Smooth muscle cell (in vitro differentiated cells): ENCODE measurements around the gene CD247. TPM values are rescaled to one million over a fixed set of nuclear protein-coding genes. Genes with fewer than 3 reads are reported as not detected.

Experiments used
- DNase-seq: peaks from one replicate; lab custom pipeline; 2025; ENCODE audit not compliant: unreplicated experiment; lab: John Stamatoyannopoulos, UW
- H2AFZ ChIP-seq: fragments of 200-600 bp; sonication (generic); 2 replicates; pipeline ENCODE4 v1.6.0; 2016; ENCODE audit warnings: antibody characterized with exemption, low read depth, mild to moderate bottlenecking
- H3F3A ChIP-seq: fragments of 200-600 bp; sonication (generic); 2 replicates; pipeline ENCODE4 v1.6.0; 2017; ENCODE audit warnings: antibody characterized with exemption, low read depth
- H3K27ac ChIP-seq: fragments of 200-600 bp; sonication (generic); 2 replicates; pipeline ENCODE4 v1.5.1; 2016; ENCODE audit warnings: low read depth, mild to moderate bottlenecking
- H3K27me3 ChIP-seq: fragments of 200-600 bp; sonication (generic); 2 replicates; pipeline ENCODE4 v1.6.1; 2016; ENCODE audit warnings: low read depth, mild to moderate bottlenecking
- H3K36me3 ChIP-seq: fragments of 200-600 bp; sonication (generic); 2 replicates; pipeline ENCODE4 v1.5.1; 2016; ENCODE audit warnings: low read depth
- H3K4me1 ChIP-seq: fragments of 200-600 bp; sonication (generic); 2 replicates; pipeline ENCODE4 v1.5.1; 2016; ENCODE audit warnings: low read depth
- H3K4me2 ChIP-seq: fragments of 200-600 bp; sonication (generic); 2 replicates; pipeline ENCODE4 v1.6.0; 2016; ENCODE audit warnings: mild to moderate bottlenecking
- H3K4me3 ChIP-seq: fragments of 200-600 bp; sonication (generic); 2 replicates; pipeline ENCODE4 v1.5.1; 2016; ENCODE audit warnings: mild to moderate bottlenecking
- H3K79me2 ChIP-seq: fragments of 200-600 bp; sonication (generic); 2 replicates; pipeline ENCODE4 v1.6.0; 2016; ENCODE audit warnings: low read depth, mild to moderate bottlenecking
- H3K9ac ChIP-seq: fragments of 200-600 bp; sonication (generic); 2 replicates; pipeline ENCODE4 v1.6.0; 2016; ENCODE audit warnings: low read depth
- H3K9me3 ChIP-seq: fragments of 200-600 bp; sonication (generic); replicated peaks from 2 replicates; pipeline ENCODE4 v1.5.1; 2016; ENCODE audit warnings: low read depth
- H4K20me1 ChIP-seq: fragments of 200-600 bp; sonication (generic); 2 replicates; pipeline ENCODE4 v1.6.0; 2016; ENCODE audit warnings: low read depth
- WGBS: methylation state at CpG from one replicate; pipeline ENCODE4 v1.1.7; 2016; ENCODE audit warnings: low lambda C conversion rate; 5-methylcytosine and 5-hydroxymethylcytosine counted together
- polyA plus RNA-seq: library from polyadenylated mRNA; unstranded; fragments of >200 nt; fragmentation: Nextera tagmentation; extraction: Ambion mirVana; gene quantifications from 2 replicates; pipeline ENCODE4 v1.2.1, GENCODE V29; 2016
- total RNA-seq: library from RNA; depleted of rRNA; stranded (reverse); fragments of >200 nt; gene quantifications from 2 replicates; pipeline ENCODE4 v1.2.3, GENCODE V29; 2014
- TF ChIP-seq, protein P1 (sequence below): fragments of 200-600 bp; sonication (generic); IDR thresholded peaks from 2 replicates; pipeline ENCODE4 v1.5.1; 2017; ENCODE audit warnings: borderline replicate concordance, mild to moderate bottlenecking, antibody characterized with exemption; ENCODE audit not compliant: insufficient read depth, poor library complexity, severe bottlenecking

CD247 gene
- total and polyA plus RNA-seq, 2 experiments from 2014 or later, result 0.13 TPM; not detected in 1

GRCh38 chr1:167510881-167511280, 7.4 kb downstream of the CD247 start:
- WGBS, result 90% methylated on average over 4 of the region's 4 CpGs
- Histone ChIP-seq H3K27ac (no peak overlapping the region), H3K4me2 (no peak overlapping the region), H3K27me3 (no peaks in the 10 kb centered on the region), H3K4me3 (no peak overlapping the region), H3K4me1 (no peaks in the 10 kb centered on the region), H4K20me1 (no peaks in the 10 kb centered on the region), H3K9ac (no peak overlapping the region), H3K79me2 (no peaks in the 10 kb centered on the region), H3F3A (no peaks in the 10 kb centered on the region), H3K9me3 (no peaks in the 10 kb centered on the region), H3K36me3 (no peaks in the 10 kb centered on the region), H2AFZ (no peak overlapping the region)
- TF ChIP-seq, protein P1, sequence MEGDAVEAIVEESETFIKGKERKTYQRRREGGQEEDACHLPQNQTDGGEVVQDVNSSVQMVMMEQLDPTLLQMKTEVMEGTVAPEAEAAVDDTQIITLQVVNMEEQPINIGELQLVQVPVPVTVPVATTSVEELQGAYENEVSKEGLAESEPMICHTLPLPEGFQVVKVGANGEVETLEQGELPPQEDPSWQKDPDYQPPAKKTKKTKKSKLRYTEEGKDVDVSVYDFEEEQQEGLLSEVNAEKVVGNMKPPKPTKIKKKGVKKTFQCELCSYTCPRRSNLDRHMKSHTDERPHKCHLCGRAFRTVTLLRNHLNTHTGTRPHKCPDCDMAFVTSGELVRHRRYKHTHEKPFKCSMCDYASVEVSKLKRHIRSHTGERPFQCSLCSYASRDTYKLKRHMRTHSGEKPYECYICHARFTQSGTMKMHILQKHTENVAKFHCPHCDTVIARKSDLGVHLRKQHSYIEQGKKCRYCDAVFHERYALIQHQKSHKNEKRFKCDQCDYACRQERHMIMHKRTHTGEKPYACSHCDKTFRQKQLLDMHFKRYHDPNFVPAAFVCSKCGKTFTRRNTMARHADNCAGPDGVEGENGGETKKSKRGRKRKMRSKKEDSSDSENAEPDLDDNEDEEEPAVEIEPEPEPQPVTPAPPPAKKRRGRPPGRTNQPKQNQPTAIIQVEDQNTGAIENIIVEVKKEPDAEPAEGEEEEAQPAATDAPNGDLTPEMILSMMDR, result no peak
- no peak for DNase-seq

DNA sequence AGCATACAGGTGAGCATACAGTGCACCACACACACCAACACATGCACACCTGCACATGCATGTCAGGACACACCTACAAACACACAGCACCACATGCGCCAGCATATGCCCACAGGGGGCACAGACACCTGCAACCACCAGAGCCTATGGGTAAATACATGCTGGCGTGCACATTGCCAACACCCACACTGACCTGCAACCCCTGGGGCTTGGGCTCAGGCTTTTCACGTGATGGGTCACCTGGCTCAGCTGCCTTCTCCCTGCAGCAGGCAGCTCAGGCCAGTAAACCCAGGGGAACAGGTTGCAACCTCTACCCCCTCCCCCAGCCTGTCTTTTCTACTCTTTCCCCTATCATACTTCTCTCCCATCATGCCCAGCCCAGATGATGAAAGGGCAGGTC, 8.1 kb downstream of the CD247 start:
- WGBS, result 73% methylated on average over 3 of the region's 3 CpGs

GRCh38 chr1:167509587-167509986, 8.7 kb downstream of the CD247 start:
- Histone ChIP-seq H3F3A (no peaks in the 10 kb centered on the region), H3K4me3 (no peak overlapping the region), H4K20me1 (no peaks in the 10 kb centered on the region), H3K9me3 (no peaks in the 10 kb centered on the region), H3K36me3 (no peaks in the 10 kb centered on the region), H3K4me1 (peaks cover 5% of the 10 kb centered on the region), H3K79me2 (no peaks in the 10 kb centered on the region), H3K4me2 (no peak overlapping the region), H3K27ac (no peak overlapping the region), H3K9ac (no peak overlapping the region), H2AFZ (no peak overlapping the region), H3K27me3 (no peaks in the 10 kb centered on the region)
- TF ChIP-seq, protein P1, result no peak
- no peak for DNase-seq
- 88% methylated on average over 8 of the region's 8 CpGs for WGBS

More for the DNA sequence above, 8.1 kb downstream of the CD247 start:
- DNase-seq, result no peak
- H3K9ac ChIP-seq, result no peak overlapping the region
- no peak overlapping the region for H3K27ac ChIP-seq
- H3K36me3 ChIP-seq, result no peaks in the 10 kb centered on the region
- no peaks in the 10 kb centered on the region for H3K79me2 ChIP-seq
- TF ChIP-seq, protein P1, result no peak
- no peaks in the 10 kb centered on the region for H3K27me3 ChIP-seq
- H2AFZ ChIP-seq, result no peak overlapping the region
- no peaks in the 10 kb centered on the region for H3F3A ChIP-seq
- H3K4me3 ChIP-seq, result no peak overlapping the region
- no peaks in the 10 kb centered on the region for H3K9me3 ChIP-seq
- H4K20me1 ChIP-seq, result no peaks in the 10 kb centered on the region
- H3K4me1 ChIP-seq, result peaks cover 2% of the 10 kb centered on the region
- no peak overlapping the region for H3K4me2 ChIP-seq

DNA sequence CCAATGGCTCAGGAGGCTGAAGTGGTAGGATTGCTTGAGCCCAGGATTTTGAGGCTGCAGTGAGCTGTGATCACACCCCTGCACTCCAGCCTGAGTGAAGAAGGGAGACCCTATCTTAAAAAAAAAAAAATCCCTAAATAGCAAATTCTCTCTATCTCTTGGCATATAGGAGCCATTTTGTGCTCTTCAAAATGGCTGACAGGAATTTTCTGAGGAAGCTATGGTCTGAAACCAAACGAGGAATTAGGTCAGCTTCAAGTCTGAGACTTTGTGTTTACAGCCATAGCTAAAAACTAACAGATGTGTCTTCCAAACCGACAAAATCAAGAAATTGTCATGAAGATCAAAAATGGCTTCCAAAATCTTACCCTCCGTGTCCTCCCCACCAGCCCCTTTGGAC, 10.6 kb downstream of the CD247 start:
- DNase-seq, result no peak
- 90% methylated on average over 3 of the region's 3 CpGs for WGBS
- Histone ChIP-seq H3K27ac (no peak overlapping the region), H3K27me3 (peaks cover 6% of the 10 kb centered on the region), H3K4me1 (peaks cover 23% of the 10 kb centered on the region), H3K9ac (no peak overlapping the region), H3K36me3 (no peaks in the 10 kb centered on the region), H3F3A (no peaks in the 10 kb centered on the region), H2AFZ (no peak overlapping the region), H3K4me2 (no peak overlapping the region), H3K79me2 (no peaks in the 10 kb centered on the region), H3K9me3 (no peaks in the 10 kb centered on the region), H3K4me3 (no peak overlapping the region), H4K20me1 (no peaks in the 10 kb centered on the region)
- TF ChIP-seq, protein P1, result no peak
